MCF 10A (cell line): ENCODE results near the gene CNN3. TPM values are rescaled to one million over a fixed set of nuclear protein-coding genes. Genes with fewer than 3 reads are reported as not detected.

Experiments used
- BruUV-seq: library from RNA; stranded (reverse); fragments of 400-500 nt; replicated peaks from 2 replicates; lab custom pipeline; 2021; lab: Mats Ljungman, UMichigan
- CTCF ChIA-PET: fragments of 300-600 bp; sonication (Branson Sonifier 250); formaldehyde crosslinking; extraction: SDS; loops from one replicate; lab custom pipeline; 2021; ENCODE audit warnings: antibody characterized with exemption, inconsistent platforms; lab: Yijun Ruan, JAX
- POLR2A ChIA-PET: fragments of 300-600, 350-650 bp; sonication (Branson Sonifier 250); formaldehyde crosslinking; extraction: SDS; loops from one replicate; lab custom pipeline; 2020; ENCODE audit warnings: antibody characterized with exemption, inconsistent platforms; lab: Yijun Ruan, JAX
- DNase-seq: peaks from one replicate; pipeline ENCODE4 v3.0.0-alpha.2; 2018; ENCODE audit not compliant: unreplicated experiment
- H3K27ac Mint-ChIP-seq: one replicate; pipeline ENCODE4 v1.8.0; 2022; ENCODE audit warnings: mild to moderate bottlenecking, low read depth, mixed read lengths; ENCODE audit not compliant: unreplicated experiment
- H3K27me3 Mint-ChIP-seq: one replicate; pipeline ENCODE4 v1.8.0; 2022; ENCODE audit warnings: mixed read lengths; ENCODE audit not compliant: insufficient read depth, unreplicated experiment
- H3K36me3 Mint-ChIP-seq: one replicate; pipeline ENCODE4 v1.8.0; 2022; ENCODE audit warnings: mild to moderate bottlenecking, moderate library complexity, mixed read lengths; ENCODE audit not compliant: insufficient read depth, unreplicated experiment
- H3K4me1 Mint-ChIP-seq: one replicate; pipeline ENCODE4 v1.8.0; 2022; ENCODE audit warnings: mixed read lengths; ENCODE audit not compliant: insufficient read depth, unreplicated experiment
- H3K4me3 Mint-ChIP-seq: one replicate; pipeline ENCODE4 v1.8.0; 2022; ENCODE audit warnings: mild to moderate bottlenecking, moderate library complexity, mixed read lengths; ENCODE audit not compliant: unreplicated experiment
- H3K9me3 Mint-ChIP-seq: one replicate; pipeline ENCODE4 v1.8.0; 2022; ENCODE audit warnings: mixed read lengths; ENCODE audit not compliant: unreplicated experiment
- CTCF ChIP-seq: fragments of 200-600 bp; IDR thresholded peaks from one replicate; pipeline ENCODE4 v1.8.0; 2022; ENCODE audit warnings: antibody characterized with exemption, mild to moderate bottlenecking; ENCODE audit not compliant: unreplicated experiment
- intact Hi-C: fragments of 100-400 bp; cut with micrococcal nuclease; formaldehyde crosslinking; loops from 2 replicates; pipeline ENCODE4 v1.14.1; 2022
- total RNA-seq: library from RNA; stranded (reverse); gene quantifications from 2 replicates; pipeline ENCODE4 v1.2.3, GENCODE V29; 2022

CNN3 gene
- total RNA-seq, 1 experiment from 2014 or later, result 48.2 TPM

- POLR2A ChIA-PET, result interaction anchor here (0.8 kb wide), 1 partner anchor 49 kb away, joined by 4 read pairs; no protein-coding TSS in a partner anchor
- no peak overlapping the region for H3K27ac Mint-ChIP-seq
- BruUV-seq, result no TSS peak
- intact Hi-C loops, result no loop called here
- no peaks in the 10 kb centered on the region for H3K9me3 Mint-ChIP-seq
- H3K4me1 Mint-ChIP-seq, result peaks cover 9% of the 10 kb centered on the region
- H3K27me3 Mint-ChIP-seq, result no peaks in the 10 kb centered on the region
- CTCF ChIA-PET, result interaction anchor here (0.6 to 1.1 kb wide), 2 partner anchors 19 to 110 kb away, joined by 3 read pairs; no protein-coding TSS in a partner anchor
- TF ChIP-seq CTCF, result no peak
- no peaks in the 10 kb centered on the region for H3K36me3 Mint-ChIP-seq
- no peak overlapping the region for H3K4me3 Mint-ChIP-seq
- DNase-seq, result no peak
Measured at GRCh38 chr1:94884106-94884505, 42.8 kb downstream of the CNN3 start.

GRCh38 chr1:94883691-94884090, 43.2 kb downstream of the CNN3 start:
- no peaks in the 10 kb centered on the region for H3K9me3 Mint-ChIP-seq
- intact Hi-C loops, result no loop called here
- peaks cover 9% of the 10 kb centered on the region for H3K4me1 Mint-ChIP-seq
- ChIA-PET CTCF (interaction anchor here (1.1 kb wide), 1 partner anchor 20 kb away, joined by 3 read pairs; no protein-coding TSS in a partner anchor), POLR2A (no interaction called here)
- BruUV-seq, result no TSS peak
- no peak overlapping the region for H3K4me3 Mint-ChIP-seq
- H3K27me3 Mint-ChIP-seq, result no peaks in the 10 kb centered on the region
- no peak overlapping the region for H3K27ac Mint-ChIP-seq
- no peak for DNase-seq
- no peaks in the 10 kb centered on the region for H3K36me3 Mint-ChIP-seq
- no peak for TF ChIP-seq CTCF

GRCh38 chr1:94878329-94878728, 48.6 kb downstream of the CNN3 start:
- CTCF ChIA-PET, result no interaction called here
- Mint-ChIP-seq H3K27ac (no peak overlapping the region), H3K4me3 (no peak overlapping the region), H3K27me3 (no peaks in the 10 kb centered on the region), H3K4me1 (peaks cover 20% of the 10 kb centered on the region), H3K9me3 (no peaks in the 10 kb centered on the region), H3K36me3 (no peaks in the 10 kb centered on the region)
- no TSS peak for BruUV-seq
- POLR2A ChIA-PET, result interaction anchor here (0.6 kb wide), 1 partner anchor 13 kb away, joined by 3 read pairs; no protein-coding TSS in a partner anchor
- intact Hi-C loops, result no loop called here
- TF ChIP-seq CTCF, result no peak
- DNase-seq, result no peak

- H3K9me3 Mint-ChIP-seq, result no peaks in the 10 kb centered on the region
- no peak for TF ChIP-seq CTCF
- peak overlapping the region; percentile 59 for H3K27ac Mint-ChIP-seq
- intact Hi-C loops, result no loop called here
- no TSS peak for BruUV-seq
- no peaks in the 10 kb centered on the region for H3K36me3 Mint-ChIP-seq
- POLR2A ChIA-PET, result interaction anchor here (1.1 to 5.3 kb wide), 8 partner anchors 9 to 165 kb away, joined by 3 to 91 read pairs (median 4); partner anchors contain the start of gene CNN3
- peak; percentile 18 for DNase-seq
- H3K4me3 Mint-ChIP-seq, result no peak overlapping the region
- CTCF ChIA-PET, result interaction anchor here (0.8 to 3.1 kb wide), 6 partner anchors 22 to 241 kb away, joined by 3 to 26 read pairs (median 4); partner anchors contain the start of gene TLCD4
- no peaks in the 10 kb centered on the region for H3K27me3 Mint-ChIP-seq
- H3K4me1 Mint-ChIP-seq, result peaks cover 23% of the 10 kb centered on the region
Measured at GRCh38 chr1:94876362-94876761, 50.5 kb downstream of the CNN3 start.
